Stimulated activated CD8-positive, alpha-beta memory T cell treated with anti-CD3 and anti-CD28 coated beads, Interleukin-4, amount 100 ng/mL, for 48 hours (primary cell): Measurements from ENCODE around the gene KCNIP2.
"Not testable (repeated sequence)": the region's sequence is repeated elsewhere in the genome, so short reads cannot be mapped to it uniquely, and the experiment has no call there.

Experiments
- DNase-seq: peaks from one replicate; pipeline ENCODE4 v3.0.0-alpha.2; 2020

Gene KCNIP2

DNA sequence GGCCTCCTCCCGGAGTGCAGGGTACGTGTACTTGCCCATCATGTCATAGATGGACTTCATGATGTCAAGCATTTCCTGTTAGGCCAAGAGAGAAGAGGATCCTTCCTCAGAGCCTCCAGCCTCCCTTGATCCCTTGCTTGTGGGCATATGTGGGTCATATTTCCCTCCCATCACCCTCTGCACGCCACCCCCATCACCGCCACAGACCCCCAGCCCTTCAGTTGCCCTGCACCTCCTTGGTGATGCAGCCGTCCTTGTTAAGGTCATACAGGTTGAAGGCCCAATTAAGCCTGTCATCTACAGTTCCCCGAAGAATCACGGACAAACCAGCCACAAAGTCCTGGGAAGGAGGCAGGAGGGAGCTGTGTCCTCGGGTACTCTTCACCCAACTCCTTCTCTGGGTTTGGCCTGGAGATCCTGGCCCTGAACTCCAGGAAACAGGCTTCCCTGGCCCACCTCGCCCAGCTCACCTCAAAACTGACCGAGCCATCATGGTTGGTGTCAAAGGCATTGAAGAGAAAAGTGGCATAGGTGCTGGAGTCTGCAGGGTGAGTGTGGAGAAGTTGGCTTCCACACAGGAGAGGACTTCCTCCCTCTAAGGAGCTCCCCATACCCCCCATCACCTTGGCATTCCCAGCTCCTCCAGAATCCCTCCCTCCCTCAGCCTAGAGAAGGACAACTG, 15.5 kb downstream of the KCNIP2 start:
- DNase-seq, result no peak

DNA sequence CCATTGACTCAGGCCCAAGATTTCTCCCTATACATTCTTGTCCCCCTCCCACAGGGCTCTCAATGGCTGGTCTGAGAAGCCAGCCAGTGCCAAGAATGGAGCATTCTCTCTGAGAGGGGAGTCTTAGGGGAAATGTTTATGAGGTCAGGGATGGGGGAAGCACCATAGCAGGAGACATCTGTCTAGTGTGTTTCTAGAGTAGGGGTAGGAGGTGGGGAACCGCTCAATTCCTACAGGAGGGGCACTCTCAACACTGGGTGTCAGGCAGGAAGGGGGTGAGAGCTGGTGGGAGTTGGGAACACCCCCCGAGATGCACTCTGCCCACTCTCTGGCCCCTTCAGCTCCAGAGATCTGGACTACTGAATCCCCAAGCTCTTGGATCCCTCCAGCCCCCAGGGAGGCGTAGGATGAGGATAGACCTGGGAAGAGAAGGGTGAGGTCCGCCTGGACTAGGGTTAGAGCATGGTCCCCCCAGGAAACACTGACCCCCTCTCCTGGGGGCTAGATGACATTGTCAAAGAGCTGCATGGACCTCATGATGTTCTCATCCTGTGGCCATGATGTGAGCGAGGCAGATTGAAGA, 16.7 kb downstream of the KCNIP2 start:
- no peak for DNase-seq

DNA sequence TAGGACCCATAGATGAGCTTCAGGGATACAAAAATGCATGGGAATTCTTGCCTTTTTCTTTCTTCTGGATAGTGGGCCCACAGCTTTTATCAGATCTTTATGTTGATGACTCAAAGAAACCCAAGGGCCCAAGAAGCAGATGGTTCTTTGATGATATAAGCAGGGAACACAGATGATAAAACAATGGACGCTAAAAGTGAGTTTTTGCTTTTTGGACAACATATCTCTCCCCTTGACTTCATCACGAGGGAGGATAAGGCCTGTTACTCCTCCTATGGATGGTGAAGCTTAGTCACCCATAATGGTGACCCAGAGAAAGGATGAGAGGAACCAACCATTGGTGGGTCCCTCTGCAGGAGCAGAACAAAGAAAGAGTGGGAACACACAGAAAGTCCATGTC, 18.9 kb downstream of the KCNIP2 start:
- no peak for DNase-seq

DNA sequence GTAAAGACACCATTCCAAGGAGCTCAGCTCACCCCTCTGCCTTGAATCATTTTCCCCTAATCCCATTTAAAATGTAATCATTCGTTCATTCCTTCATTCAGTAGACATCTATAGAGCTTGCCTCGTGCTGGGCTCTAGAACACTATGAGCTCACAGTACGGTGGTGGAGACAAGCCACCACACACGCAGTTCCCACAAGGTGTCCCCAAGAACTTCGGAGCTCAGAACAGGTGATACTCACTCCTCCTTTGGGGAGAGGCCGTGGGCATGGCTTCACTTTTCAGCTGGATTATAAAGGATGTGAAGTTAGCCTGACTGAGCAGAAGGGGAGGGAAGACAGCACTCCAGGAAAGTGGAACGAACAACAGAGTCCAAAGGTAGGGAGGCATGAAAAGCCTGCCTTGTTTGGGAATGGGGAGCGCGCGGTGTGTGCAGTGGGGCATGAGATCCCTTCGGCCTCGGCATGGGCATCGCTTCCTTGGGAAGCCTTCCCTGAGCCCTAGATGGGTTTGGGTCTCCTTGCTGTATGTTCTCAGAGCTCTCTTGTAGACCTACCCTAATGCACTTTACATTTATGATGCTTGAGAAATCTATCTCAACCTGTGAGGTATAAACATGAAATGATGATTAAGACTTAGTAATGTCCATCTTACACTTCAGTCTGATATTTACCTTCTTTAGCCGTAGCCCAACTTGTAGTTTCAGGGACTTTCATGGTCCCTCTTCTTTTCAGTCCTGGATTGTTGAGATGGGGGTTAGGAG, 24.5 kb downstream of the KCNIP2 start:
- no peak for DNase-seq

DNA sequence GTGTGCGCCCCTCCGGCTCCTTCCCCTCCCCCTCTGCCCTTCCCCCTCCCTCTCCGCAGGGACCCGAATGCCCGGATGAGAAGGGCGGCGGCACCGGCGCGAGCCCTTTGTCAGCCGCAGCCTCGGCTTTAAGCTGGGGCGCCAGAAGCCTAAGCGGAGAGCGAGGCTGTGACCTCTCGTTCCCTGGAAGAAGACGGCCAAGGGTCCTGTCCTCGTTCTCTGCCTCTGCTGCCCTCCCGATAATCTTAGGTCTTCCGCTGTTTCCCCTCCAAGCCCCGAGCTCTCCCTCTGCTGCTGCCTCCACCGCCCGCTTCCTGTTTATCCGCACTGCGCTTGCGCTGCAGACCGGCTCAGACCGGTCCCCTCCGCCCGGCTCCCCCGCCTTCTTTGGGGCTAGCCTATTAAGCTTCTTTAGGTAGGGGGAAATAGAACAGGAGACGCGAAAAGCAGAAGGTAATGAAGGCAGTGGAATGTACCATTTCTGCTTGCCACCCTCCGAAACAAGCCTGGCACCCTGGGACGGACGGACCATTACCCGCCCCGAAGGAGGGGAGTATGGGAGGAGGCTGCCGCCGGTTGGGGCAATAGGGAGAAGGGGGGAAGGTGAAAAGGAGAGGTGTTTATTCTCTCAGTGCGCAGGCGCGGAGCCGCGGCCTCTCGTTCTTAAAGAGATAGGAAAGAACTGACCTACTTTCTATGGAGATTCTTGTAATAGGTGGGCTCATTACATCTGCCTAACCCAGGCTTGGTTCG, 25.3 kb downstream of the KCNIP2 start, which contains the start of gene OGA:
Gene OGA (minus strand): TSS at position 326 of the 753 bp plus-strand sequence. CDS start 422 bp downstream, outside the sequence.
- peak; percentile 97 for DNase-seq

DNA sequence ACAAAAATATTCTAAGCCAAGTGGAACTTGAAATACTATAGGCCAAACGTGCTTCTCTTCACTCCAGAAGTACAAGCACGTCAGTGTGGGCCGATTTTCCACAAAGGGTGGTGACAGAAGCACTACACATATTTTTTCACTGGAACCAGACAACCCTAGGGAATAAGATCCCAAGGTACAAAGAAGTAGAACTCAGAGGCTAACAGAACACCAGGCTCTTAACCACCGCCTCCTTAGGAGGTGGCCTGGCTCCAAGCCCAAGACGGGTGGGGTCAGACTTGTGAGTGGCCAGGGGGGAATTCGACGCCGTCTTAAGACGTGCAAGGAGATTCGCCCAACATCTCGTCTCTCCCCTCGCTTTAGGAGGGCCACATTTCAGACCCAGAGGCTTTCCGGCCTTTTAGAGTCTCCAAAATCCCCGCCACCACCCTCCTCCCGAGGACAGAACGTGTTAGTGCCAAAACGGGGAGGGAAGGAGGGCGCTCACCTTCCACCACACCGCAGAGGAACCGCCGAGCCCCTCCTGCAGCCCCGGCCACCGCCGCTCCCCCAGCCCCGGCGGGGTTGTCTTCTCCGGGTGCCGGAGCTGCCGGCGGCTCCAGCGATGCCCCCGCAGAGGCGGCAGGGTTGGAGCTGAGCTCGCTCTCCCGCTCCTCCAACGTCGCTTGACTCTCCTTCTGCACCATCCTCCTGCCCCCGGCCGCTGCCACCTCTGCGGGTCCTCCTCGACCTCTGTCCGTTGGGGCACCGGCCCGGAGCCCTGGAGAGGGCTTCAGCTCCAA, 26.1 kb downstream of the KCNIP2 start:
- DNase-seq, result peak; percentile 58

DNA sequence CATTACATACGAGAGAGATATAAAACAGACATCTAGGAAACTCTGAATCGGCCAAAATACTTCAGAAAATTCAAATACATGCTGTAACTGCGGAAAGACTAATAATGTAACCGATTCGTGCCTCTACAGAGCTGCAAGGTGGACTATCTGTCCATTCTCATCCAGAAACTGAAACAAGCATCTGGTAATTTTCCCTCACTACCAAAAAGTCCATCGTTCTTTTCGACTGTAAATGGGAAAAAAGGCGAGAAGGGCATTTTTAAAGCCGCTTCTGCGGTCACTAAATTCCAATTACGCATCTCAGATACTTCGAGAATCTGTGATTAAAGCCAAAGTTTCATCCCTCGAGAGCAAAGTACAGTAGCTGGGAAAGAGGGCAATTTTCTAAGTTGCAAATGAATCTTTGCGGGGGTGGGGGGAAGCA, 26.7 kb downstream of the KCNIP2 start:
- no peak for DNase-seq

- DNase-seq, result no peak
Measured at GRCh38 chr10:101816376-101816775, 27.2 kb downstream of the KCNIP2 start.

- DNase-seq, result no peak
Measured at GRCh38 chr10:101814466-101815071, 29.0 kb downstream of the KCNIP2 start.

DNA sequence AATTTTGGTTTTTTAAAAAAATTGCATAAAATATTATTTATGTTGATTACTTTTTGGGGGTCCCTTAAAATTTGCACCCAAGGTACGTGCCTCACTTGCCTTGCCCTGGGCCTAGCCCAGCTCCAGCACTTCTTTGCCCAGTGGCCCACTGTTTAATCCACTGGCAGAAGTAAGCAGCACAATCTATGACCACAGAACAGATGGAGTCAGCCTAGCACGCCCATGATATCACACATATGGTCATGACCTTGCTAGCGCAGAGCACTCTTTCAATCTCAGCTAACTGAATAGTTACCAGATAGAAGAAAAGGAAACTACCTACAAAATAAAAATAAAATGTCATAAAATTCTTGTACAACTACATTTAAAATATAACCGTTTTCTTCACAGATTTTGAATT, 31.0 kb downstream of the KCNIP2 start:
- DNase-seq, result no peak

DNA sequence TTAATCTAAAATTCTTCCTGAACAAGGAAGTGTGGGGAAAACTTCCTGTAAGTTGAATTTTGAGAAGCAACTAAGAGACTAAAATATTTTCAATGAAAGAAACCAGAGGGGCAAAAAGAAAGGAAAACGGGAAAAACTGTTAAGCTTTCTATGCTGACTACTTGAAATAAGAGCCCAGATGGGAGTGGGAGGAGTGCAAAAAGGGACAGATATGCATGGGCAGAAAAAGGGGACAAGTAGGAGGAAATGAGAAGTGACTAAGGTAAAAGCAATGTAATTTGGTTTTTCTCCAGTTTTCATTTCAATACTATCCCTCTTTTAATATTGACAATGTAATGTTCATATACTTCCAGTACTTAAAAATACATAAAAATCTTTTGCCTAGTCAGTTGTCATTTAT, 36.4 kb downstream of the KCNIP2 start:
- DNase-seq, result no peak

DNA sequence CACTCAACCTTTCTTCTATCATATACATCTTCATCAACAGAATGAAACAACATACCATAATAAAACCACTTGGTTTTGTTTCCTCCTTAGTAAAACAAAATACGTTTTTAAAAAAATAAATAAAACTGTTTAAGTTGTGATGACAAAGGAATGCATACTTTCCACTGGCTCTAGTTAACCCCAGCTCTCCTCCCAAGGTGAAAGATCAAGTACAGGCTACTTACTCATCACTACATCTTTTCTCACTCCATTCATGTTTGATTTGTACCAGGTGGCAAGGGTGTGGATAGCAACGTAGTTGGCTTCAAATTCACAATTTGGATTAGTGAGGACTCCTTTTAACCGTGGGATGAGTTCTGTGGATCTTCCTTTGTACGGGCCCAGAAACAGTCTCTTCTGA, 40.1 kb downstream of the KCNIP2 start:
- DNase-seq, result no peak

GRCh38 chr10:101797403-101798059, 46.1 kb downstream of the KCNIP2 start:
- no peak for DNase-seq

DNA sequence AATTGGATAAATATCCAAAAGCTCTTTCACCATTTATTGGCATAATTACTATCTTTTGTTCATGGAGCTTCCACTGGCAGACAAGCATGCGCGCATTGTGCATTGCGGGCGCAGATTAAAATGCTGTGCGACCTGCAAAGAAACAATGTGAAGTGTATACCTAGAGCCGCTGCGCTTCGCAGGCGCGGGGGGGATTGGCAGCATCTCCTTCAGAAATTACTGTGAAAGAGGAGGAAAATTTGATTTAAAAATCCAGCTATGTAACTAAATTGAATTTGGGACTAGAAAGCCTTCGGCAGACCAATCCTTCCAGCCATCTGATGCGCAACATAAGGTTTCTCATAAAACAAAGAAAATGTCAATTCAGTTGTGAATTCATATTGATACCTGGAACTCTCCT, 50.1 kb downstream of the KCNIP2 start:
- DNase-seq, result no peak

GRCh38 chr10:101789686-101790085, 53.9 kb downstream of the KCNIP2 start:
- no peak for DNase-seq

GRCh38 chr10:101789231-101789630, 54.4 kb downstream of the KCNIP2 start:
- not testable (repeated sequence) for DNase-seq

- DNase-seq, result no peak
Measured at GRCh38 chr10:101785801-101786200, 57.8 kb downstream of the KCNIP2 start.

- DNase-seq, result no peak
Measured at GRCh38 chr10:101784558-101784957, 59.0 kb downstream of the KCNIP2 start.

GRCh38 chr10:101783736-101784118, 59.9 kb downstream of the KCNIP2 start:
- DNase-seq, result no peak

GRCh38 chr10:101782811-101783735, 60.5 kb downstream of the KCNIP2 start, which contains the start of gene NPM3:
Gene NPM3, minus strand, starts transcription at chr10:101783446. Its CDS starts 56 bp downstream, at chr10:101783390.
- DNase-seq, result peak; percentile 93
